NCI-H510A treated with DMSO at 0.1 percent for 48 hours (cell line): Measurements from ENCODE around the gene OTP.
"Not testable (repeated sequence)": the region's sequence is repeated elsewhere in the genome, so short reads cannot be mapped to it uniquely, and the experiment has no call there.

Source experiments
- DNase-seq: peaks from one replicate; lab custom pipeline; 2025; lab: John Stamatoyannopoulos, UW

Gene OTP

GRCh38 chr5:77608927-77609326 is 29.6 kb downstream of the OTP start:
- not testable (repeated sequence) for DNase-seq

- DNase-seq = peak; percentile 42
Measured at GRCh38 chr5:77607324-77607723, 31.2 kb downstream of the OTP start.

GRCh38 chr5:77606279-77606678 is 32.2 kb downstream of the OTP start:
- no peak for DNase-seq

- DNase-seq = no peak
Measured at GRCh38 chr5:77599679-77600078, 38.8 kb downstream of the OTP start.

- no peak for DNase-seq
Measured at GRCh38 chr5:77590347-77590746, 48.2 kb downstream of the OTP start.

- DNase-seq = no peak
Measured at GRCh38 chr5:77588175-77588574, 50.3 kb downstream of the OTP start.

GRCh38 chr5:77586101-77586500 is 52.4 kb downstream of the OTP start:
- DNase-seq = no peak

GRCh38 chr5:77582143-77582542 is 56.4 kb downstream of the OTP start:
- not testable (repeated sequence) for DNase-seq
